ENCODE data around the gene OGFOD2. TPM values are rescaled to one million over a fixed set of nuclear protein-coding genes. Genes with fewer than 3 reads are reported as not detected.

The OGFOD2 gene
- total RNA-seq, 1 donor from 2014 or later = 18.1 TPM

- Mint-ChIP-seq H3K27ac (ENCODE audit: unreplicated experiment) (peak overlapping the region; percentile 43), H3K4me3 (peak overlapping the region; percentile 86), H3K36me3 (ENCODE audit: low read depth) (no peaks in the 10 kb centered on the region), H3K9me3 (no peaks in the 10 kb centered on the region), H3K27me3 (ENCODE audit: low read depth) (peaks cover 3% of the 10 kb centered on the region), H3K4me1 (peaks cover 43% of the 10 kb centered on the region)
- DNase-seq (ENCODE audit: low read depth, low spot score) = no peak
- TF ChIP-seq CTCF (conservative IDR thresholded peaks at IDR 0.05) = no peak
Observed at GRCh38 chr12:122982963-122983788, 8.1 kb downstream of the OGFOD2 start.

- H3K9me3 Mint-ChIP-seq = no peaks in the 10 kb centered on the region
- peaks cover 43% of the 10 kb centered on the region for H3K4me1 Mint-ChIP-seq
- H3K27ac Mint-ChIP-seq (ENCODE audit: unreplicated experiment) = peak overlapping the region; percentile 98
- no peak for TF ChIP-seq CTCF (conservative IDR thresholded peaks at IDR 0.05)
- peaks cover 3% of the 10 kb centered on the region for H3K27me3 Mint-ChIP-seq (ENCODE audit: low read depth)
- DNase-seq (ENCODE audit: low read depth, low spot score) = no peak
- H3K36me3 Mint-ChIP-seq (ENCODE audit: low read depth) = no peaks in the 10 kb centered on the region
- peak overlapping the region; percentile 86 for H3K4me3 Mint-ChIP-seq
Observed at GRCh38 chr12:122983789-122984515, 8.9 kb downstream of the OGFOD2 start.

GRCh38 chr12:122984612-122985337, 9.7 kb downstream of the OGFOD2 start:
- peaks cover 42% of the 10 kb centered on the region for H3K4me1 Mint-ChIP-seq
- H3K4me3 Mint-ChIP-seq = peak overlapping the region; percentile 86
- DNase-seq (ENCODE audit: low read depth, low spot score) = peak; percentile 40
- no peaks in the 10 kb centered on the region for H3K36me3 Mint-ChIP-seq (ENCODE audit: low read depth)
- H3K27ac Mint-ChIP-seq (ENCODE audit: unreplicated experiment) = peak overlapping the region; percentile 98
- no peak for TF ChIP-seq CTCF (conservative IDR thresholded peaks at IDR 0.05)
- H3K27me3 Mint-ChIP-seq (ENCODE audit: low read depth) = peaks cover 3% of the 10 kb centered on the region
- no peaks in the 10 kb centered on the region for H3K9me3 Mint-ChIP-seq

GRCh38 chr12:122985338-122986257, 10.6 kb downstream of the OGFOD2 start:
- no peak for TF ChIP-seq CTCF (conservative IDR thresholded peaks at IDR 0.05)
- no peaks in the 10 kb centered on the region for H3K27me3 Mint-ChIP-seq (ENCODE audit: low read depth)
- no peak for DNase-seq (ENCODE audit: low read depth, low spot score)
- peak overlapping the region; percentile 98 for H3K27ac Mint-ChIP-seq (ENCODE audit: unreplicated experiment)
- peaks cover 37% of the 10 kb centered on the region for H3K4me1 Mint-ChIP-seq
- peak overlapping the region; percentile 86 for H3K4me3 Mint-ChIP-seq
- no peaks in the 10 kb centered on the region for H3K9me3 Mint-ChIP-seq
- H3K36me3 Mint-ChIP-seq (ENCODE audit: low read depth) = no peaks in the 10 kb centered on the region
